ENCODE results near the gene ESX1. TPM values are rescaled to one million over a fixed set of nuclear protein-coding genes. Genes with fewer than 3 reads are reported as not detected.

Gene ESX1
- total RNA-seq (not detected), polyA plus RNA-seq (ENCODE audit: insufficient read length in 6 of 6) (not detected)
- long read RNA-seq, donor 1 = 0 reads
- long read RNA-seq, donor 2 = 0 reads
- long read RNA-seq, donor 3 = 0 reads
- long read RNA-seq, donor 4 = 0 reads
- long read RNA-seq, donor 5 = 0 reads
- long read RNA-seq, donor 6 = 0 reads
- long read RNA-seq, donor 7 = 0 reads
- long read RNA-seq, donor 8 = 0 reads
- long read RNA-seq, donor 9 = 0 reads
- long read RNA-seq, donor 10 = 0 reads
- long read RNA-seq, donor 11 = 0 reads
- long read RNA-seq, donor 12 = 0 reads

GRCh38 chrX:104254442-104255115 is at the start of gene ESX1:
TSS of gene ESX1 (minus strand) at chrX:104254933. CDS start at chrX:104254849, 84 bp downstream.
- Histone ChIP-seq H3K27me3 (peaks cover 36 to 59% of the 10 kb centered on the region in 2 donors), H3K9me3 (no peaks in the 10 kb centered on the region), H3K4me1 (no peaks in the 10 kb centered on the region), H3K4me3 (no peak within 1 kb of the TSS), H3K27ac (no peak within 1 kb of the TSS), H3K36me3 (no peaks in the 10 kb centered on the region)
- ATAC-seq = no peak
- DNase-seq = no peak
- intact Hi-C loops (cut with DNase I) = no loop called here
- no peak for TF ChIP-seq CTCF (IDR thresholded peaks at IDR 0.05)

- TF ChIP-seq CTCF (IDR thresholded peaks at IDR 0.05) = no peak
- DNase-seq = no peak
- Histone ChIP-seq H3K4me3 (no peak overlapping the region), H3K9me3 (no peaks in the 10 kb centered on the region), H3K27ac (no peak overlapping the region), H3K27me3 (no peaks in the 10 kb centered on the region), H3K4me1 (no peaks in the 10 kb centered on the region), H3K36me3 (no peaks in the 10 kb centered on the region)
- intact Hi-C loops (cut with DNase I) = no loop called here
- no peak for ATAC-seq
Measured at GRCh38 chrX:104295636-104296035, 40.9 kb upstream of the ESX1 start.

- Histone ChIP-seq H3K4me3 (no peak overlapping the region), H3K36me3 (no peaks in the 10 kb centered on the region), H3K27me3 (peaks cover 0 to 12% of the 10 kb centered on the region in 2 donors), H3K9me3 (no peaks in the 10 kb centered on the region), H3K4me1 (no peaks in the 10 kb centered on the region), H3K27ac (no peak overlapping the region)
- ATAC-seq (no peak), DNase-seq (no peak)
- intact Hi-C loops (cut with DNase I) = no loop called here
- no peak for TF ChIP-seq CTCF (IDR thresholded peaks at IDR 0.05)
Measured at GRCh38 chrX:104288961-104289360, 34.2 kb upstream of the ESX1 start.

GRCh38 chrX:104288269-104288668 is 33.5 kb upstream of the ESX1 start:
- DNase-seq (no peak), ATAC-seq (no peak)
- Histone ChIP-seq H3K9me3 (no peaks in the 10 kb centered on the region), H3K27me3 (peaks cover 0 to 12% of the 10 kb centered on the region in 2 donors), H3K36me3 (no peaks in the 10 kb centered on the region), H3K4me1 (no peaks in the 10 kb centered on the region), H3K27ac (no peak overlapping the region), H3K4me3 (no peak overlapping the region)
- intact Hi-C loops (cut with DNase I) = no loop called here
- no peak for TF ChIP-seq CTCF (IDR thresholded peaks at IDR 0.05)

GRCh38 chrX:104285201-104285600 is 30.5 kb upstream of the ESX1 start:
- no peak overlapping the region for H3K27ac ChIP-seq
- H3K27me3 ChIP-seq = peaks cover 0 to 12% of the 10 kb centered on the region in 2 donors
- no peaks in the 10 kb centered on the region for H3K36me3 ChIP-seq
- DNase-seq = no peak
- TF ChIP-seq CTCF (IDR thresholded peaks at IDR 0.05) = no peak
- H3K9me3 ChIP-seq = no peaks in the 10 kb centered on the region
- no peak for ATAC-seq
- no peak overlapping the region for H3K4me3 ChIP-seq
- H3K4me1 ChIP-seq = no peaks in the 10 kb centered on the region
- intact Hi-C loops (cut with DNase I) = no loop called here
